HG03565 (cell line): Measurements from ENCODE around the gene TRAPPC3.

ENCODE experiments used
- ATAC-seq: cut with Tn5 transposase; IDR thresholded peaks from one replicate; pipeline ENCODE4 v1.9.1; 2021; ENCODE audit warnings: mild to moderate bottlenecking, moderate library complexity; ENCODE audit not compliant: unreplicated experiment

TRAPPC3 gene

GRCh38 chr1:36087233-36088123 is 61.8 kb downstream of the TRAPPC3 start:
- no peak for ATAC-seq
